Measurements from ENCODE around the gene CINP.
"Not testable (repeated sequence)": the region's sequence is repeated elsewhere in the genome, so short reads cannot be mapped to it uniquely, and the experiment has no call there.

The CINP gene

GRCh38 chr14:102319351-102320032 lies 43.2 kb downstream of the CINP start, which contains the start of gene ZNF839:
TSS of gene ZNF839 (plus strand) at chr14:102319746. CDS start at chr14:102319766, 20 bp downstream.
- DNase-seq = peak; percentile 68

DNA sequence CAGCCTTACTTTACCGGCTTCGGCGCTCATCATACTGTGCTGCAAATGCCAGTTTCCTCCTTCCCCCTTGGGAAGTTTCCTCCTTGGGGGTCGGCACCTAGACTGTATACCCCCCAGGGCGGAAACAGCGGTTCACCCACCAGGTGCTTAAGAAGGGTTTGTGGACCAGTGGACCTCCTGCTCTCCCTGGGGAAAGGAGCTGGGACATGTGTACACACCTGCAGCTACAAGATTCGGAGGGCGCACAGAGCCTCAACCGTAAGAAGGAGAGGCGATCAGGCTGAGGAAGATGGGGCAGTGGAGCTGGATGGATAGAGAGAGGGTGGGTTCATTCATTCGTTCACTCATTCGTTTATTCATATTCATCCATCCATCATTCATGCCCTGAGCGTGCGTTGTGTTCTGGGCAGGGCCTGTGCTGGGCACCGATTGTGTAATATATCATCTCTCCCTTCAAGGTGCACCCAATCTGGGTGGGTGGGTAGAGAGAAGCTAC lies 43.9 kb downstream of the CINP start:
- DNase-seq = no peak

DNA sequence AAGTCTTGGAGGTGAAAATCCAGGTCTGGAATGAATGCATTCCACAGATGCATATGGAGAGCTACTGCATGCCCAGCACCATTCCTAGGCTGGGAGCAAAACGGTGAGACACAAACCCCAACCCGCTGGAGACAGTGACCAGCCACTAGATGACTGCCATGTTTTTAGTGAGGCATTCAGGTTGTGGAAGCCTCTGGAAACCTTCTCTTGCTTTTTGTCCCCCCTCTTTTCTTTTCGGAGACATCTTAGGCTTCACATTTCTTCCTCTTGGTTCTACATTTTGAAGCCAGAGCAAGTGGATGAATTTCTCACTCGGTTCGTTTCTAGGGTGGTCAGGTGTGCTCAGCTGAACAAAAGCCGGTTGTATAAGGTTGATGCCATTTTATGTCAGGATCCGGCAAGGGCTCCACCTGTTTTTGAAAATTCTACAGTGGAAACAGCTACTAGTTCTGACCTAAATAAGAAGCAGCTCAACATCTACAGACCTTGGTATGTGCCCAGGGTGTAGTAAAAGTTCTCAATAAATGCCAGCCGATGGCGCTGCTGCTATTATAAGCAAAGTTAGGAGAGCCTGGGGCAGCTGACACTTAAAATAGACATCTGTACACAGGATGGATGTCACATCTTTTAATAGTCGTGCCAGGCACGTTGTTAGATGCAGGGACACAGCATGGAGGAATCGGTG lies 45.0 kb downstream of the CINP start:
- no peak for DNase-seq

DNA sequence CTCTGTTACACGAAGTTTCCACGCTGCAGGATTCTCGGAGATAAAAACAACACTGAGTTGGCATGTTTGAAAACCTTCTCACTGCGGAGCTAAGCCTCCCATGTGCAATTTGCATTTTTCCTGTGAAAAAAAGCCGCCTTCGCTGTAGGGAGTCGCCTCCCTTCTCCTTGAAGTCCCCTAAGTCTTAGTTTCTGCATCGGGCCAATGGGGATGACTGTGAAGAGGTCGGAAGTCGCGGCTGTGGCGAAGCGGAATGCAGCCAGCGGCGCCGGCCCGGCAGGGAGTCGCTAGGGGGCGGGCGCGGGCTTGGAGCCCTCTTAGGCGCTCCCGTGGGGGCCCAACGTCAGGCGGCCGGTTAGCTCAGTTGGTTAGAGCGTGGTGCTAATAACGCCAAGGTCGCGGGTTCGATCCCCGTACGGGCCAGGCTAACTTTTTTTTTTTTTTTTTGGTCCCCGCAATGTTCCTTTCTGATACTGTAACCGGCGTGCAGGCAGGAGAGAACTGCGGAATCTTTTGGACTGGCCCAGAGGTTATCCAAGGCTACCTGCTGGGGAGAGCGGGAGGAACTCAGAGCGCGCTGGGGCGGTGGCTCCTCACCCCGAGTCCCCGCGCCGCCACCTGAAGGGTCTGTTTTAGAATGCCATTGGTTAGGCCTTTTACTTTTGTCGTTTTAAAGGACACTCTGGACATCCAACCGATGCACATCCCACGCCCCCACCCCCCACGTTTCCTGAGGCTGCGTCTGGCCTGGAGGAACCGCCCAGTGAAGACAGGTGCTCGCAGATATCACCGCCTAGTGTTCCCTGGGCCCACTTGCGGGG lies 45.7 kb downstream of the CINP start:
- peak; percentile 77 for DNase-seq

GRCh38 chr14:102316338-102316742 lies 46.4 kb downstream of the CINP start:
- DNase-seq = no peak

DNA sequence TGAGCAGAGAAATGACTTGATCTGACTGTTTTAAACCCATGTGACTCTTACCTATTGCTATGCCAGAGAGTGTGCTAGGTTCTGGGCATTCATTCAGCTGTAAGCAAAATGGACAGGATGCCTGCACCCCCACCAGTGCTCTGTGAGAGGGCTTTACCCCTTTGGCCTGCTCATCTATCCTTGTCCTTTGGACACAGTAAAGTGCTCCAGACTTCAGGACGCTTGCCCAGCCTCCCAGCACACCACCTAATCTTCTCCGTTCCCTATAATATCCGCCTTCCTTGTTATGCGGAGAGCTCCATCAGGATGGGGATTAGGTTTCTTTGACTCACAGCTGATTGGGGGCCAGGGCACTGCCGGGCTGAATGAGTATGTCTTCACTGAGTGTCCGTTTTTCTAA lies 47.6 kb downstream of the CINP start:
- no peak for DNase-seq

DNA sequence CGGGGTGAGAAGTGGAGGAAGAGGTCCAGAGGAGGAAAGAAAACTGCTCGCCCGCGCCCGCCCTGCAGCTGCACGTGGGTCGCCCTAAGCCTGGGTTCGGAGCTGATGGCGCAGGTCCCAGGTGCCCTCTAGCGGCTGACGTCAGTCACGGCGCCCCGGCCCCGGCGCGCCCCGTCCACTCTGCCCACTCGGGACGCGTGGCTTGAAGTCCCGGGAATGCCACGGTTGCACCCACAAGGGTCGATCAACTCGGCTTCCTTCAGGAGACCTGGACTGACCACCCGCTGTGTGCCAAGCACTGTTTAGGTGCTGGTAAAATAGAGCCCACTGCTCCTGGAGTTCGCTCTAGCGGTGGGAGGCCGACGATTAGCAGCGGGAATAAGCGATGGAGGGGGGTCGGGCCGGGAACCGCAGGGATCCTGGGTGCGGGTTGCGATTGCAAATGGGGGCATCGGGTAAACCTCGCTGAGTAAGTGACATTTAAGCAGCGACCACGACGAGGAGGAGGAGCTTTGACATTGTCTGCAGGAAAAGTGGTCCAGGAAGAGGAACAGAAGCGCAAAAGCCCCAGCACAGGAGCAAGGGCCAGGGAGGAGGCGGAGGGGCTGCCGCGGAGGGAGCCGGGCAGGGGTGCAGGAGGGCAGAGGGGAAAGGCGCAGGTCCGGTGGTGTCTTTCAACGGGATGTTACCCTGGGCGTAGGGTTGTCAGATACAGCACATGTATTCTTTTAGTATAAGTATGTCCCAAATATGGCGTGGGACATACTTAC lies 48.3 kb downstream of the CINP start:
- DNase-seq = peak; percentile 72

DNA sequence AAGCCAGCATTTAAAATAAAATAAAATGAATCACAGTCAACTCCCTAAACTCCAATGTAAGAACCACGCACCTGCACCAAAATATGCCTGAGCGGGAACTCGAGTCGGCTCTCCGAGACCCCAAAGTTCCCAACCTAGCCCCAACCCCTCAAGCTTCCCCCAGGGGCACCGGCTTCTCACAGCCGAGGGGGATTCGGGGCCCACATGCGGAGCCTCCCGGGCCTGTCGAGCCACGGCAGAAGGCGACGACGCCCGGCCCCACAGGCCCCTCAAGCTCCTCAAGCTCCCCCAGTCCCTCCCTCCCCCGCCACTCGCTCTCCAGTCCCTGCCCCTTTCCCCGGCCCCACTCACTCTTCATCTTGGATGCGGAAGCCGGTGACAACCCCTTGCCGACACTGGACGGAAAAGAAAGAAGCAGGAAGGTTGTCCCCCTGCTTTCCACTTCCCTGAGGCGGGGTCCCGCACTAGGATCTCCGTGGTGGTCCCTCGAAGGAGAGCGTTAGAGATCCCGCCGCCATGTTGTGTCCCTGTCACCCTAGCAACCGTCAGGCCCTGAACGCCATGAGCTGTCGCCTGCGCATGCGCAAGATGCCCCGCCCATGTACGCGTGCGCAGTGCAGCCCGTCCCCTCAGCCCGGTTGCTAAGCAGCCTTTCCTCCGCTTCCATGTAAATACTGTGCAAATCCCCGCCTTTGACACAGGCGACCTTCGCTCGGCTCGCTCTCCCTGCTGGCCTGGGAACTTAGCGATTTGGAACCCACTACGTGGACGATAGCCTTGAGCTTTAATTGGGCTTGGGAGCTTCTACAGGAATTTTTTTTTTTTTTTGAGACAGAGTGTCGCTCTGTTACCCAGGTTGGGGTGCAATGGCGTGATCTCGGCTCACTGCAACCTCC lies 57.8 kb downstream of the CINP start, which contains the start of gene MOK:
Gene MOK, minus strand, starts transcription at position 554 of the 896 bp plus-strand sequence. Its CDS starts 196 bp downstream, at position 358.
- DNase-seq = peak; percentile 93

DNA sequence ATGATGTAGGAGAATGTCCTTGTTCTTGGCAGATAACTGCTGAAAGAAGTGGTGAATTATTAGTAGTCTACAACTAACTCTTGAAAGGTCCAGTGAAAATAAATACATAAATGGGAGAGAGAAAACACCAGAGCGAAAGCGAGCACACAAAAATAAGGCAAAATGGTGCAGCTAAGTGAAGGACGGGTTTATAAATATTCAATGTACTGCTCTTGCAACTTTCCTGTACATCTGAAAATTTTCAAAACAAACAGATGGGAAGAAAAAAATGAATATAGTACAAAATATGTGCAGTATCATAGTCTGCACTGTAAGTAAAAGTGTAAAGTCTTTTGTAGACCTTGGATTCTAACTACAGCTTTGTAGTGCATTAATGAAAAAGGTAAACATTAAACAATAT lies 59.0 kb downstream of the CINP start:
- DNase-seq = no peak

- not testable (repeated sequence) for DNase-seq
Measured at GRCh38 chr14:102298303-102299070, 64.2 kb downstream of the CINP start.

Measured in amniotic stem cell (primary cell).